NCI-H69 (cell line): ENCODE data around the gene PUDP.
"Not testable (repeated sequence)": the region's sequence is repeated elsewhere in the genome, so short reads cannot be mapped to it uniquely, and the experiment has no call there.

Experiments
- DNase-seq: peaks from one replicate; lab custom pipeline; 2025; lab: John Stamatoyannopoulos, UW

Gene PUDP

DNA sequence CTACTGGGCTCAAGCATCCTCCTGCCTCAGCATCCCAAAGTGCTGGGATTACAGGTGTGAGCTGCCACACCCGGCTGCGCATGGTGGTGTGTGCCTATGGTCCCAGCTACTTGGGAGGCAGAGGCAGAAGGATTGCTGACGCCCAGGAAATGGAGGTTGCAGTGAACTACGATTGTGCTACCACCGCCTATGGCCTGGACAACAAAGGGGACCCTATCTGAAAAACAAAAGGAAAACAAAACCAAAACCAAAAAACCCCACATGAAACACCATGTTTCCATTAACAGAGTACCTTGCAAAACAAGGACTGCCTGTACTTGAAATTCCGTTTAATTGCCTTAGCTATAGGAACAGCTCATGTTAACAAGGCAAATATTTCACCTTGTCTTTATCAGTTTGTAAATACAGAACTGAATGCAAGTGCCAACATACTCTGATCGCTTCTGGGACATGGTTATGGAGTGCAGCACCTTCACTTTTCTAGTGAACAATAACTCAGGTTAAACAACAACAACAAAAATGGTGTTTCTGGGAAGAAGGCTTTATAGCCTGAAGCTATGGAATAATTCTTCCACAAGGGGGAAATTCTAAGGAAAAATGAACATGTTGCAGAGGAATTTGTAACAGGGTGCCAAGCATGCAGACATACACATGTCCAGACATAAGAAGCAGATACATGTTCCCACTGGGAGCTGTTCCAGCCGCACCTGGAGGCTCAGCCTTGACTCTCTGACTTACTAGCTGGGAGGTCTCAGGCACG is 73.6 kb downstream of the PUDP start:
- DNase-seq = no peak

DNA sequence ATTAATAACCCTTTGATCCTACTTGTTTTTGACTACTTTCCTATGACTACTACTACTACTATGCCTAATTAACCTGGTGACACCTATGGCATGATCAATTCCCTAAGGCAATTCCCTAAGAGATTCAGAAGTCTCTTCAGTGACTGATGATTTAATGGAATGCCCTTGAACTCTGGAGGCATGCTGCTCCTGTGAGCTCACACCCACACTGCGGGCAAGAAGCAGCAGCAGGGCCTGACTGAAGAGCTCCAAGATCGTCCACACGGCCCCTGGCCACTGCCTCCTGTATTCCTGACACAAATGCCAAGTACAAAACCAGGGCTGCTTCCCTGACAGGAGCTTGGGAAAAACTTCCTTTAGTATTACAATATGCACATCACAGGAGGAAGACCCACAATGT is 74.6 kb downstream of the PUDP start:
- no peak for DNase-seq

DNA sequence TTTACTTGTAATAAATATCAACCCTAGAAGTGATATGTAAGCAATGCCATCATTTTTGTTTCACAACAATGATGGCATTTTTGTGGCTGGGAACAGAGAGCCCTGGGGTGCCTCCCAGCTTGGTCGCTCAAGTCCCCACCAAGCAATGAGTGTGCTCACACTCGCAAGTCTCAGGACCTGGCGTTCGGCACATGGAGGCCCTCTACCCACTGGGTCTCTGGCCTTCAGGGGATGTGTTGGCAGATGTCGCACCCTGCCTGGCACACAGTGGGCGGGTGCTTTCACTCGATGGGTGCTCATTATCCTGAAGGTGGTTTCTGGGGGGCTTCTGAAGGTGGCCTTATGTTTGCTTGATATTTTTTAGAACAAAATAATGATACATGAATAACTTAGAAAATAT is 75.1 kb downstream of the PUDP start:
- no peak for DNase-seq

DNA sequence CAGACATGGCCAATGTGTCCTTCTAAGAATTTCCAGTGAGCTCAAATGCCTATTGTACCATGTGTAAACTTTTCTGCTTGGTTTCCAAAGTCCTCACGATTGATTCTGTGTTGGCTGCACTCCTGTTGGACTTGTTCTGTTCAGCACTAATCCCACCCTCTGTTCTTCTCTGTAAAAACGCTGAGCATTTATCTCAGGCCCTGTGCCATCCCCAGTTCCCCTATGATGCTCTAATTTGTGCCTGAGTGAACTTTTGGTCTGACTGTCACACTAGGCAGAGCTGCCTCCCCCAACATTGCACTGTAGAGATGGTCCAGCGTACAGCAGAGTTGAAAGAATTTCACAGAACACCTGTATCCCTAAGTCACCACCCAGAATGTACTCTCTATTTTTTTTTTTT is 76.6 kb downstream of the PUDP start:
- DNase-seq = no peak

DNA sequence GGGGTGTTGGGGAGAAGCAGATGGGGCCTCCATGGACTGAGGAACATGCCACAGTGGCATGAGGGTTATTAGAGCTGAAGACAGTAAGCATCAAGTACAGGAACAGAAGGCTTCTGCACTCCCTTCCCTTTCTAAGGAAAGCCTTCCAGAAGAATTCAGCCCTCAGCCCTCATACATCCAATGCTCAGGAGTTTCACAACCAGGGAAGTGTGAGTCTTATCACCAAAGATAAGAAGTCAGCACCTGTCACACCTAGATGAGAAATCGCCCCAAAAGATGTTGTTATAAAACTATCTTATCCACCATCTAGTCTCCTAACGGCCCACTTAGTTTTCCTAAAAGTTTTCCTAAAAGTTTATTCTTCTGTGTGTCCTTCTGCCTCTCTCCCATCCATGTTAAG is 78.4 kb downstream of the PUDP start:
- no peak for DNase-seq

DNA sequence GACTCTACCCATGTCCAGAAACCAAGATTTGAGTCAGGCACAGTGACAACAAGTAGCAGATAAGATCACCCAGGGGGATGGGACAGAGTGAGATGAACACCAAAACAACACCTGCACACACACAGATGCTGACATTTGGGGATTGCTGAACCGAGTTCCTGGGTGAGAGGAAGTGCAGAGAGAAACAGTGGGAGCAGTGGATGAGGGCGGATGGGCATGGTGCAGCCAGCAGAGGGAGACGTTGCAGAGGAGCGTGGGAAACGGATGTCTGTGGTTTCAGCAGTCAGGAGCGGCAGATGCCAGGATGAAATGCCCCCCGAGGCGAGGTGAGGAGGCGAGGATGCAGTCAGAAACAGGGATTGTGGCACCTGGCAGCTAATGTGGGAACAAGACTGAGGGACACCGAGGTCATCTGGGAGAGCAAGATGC is 79.0 kb downstream of the PUDP start:
- peak; percentile 9 for DNase-seq

DNA sequence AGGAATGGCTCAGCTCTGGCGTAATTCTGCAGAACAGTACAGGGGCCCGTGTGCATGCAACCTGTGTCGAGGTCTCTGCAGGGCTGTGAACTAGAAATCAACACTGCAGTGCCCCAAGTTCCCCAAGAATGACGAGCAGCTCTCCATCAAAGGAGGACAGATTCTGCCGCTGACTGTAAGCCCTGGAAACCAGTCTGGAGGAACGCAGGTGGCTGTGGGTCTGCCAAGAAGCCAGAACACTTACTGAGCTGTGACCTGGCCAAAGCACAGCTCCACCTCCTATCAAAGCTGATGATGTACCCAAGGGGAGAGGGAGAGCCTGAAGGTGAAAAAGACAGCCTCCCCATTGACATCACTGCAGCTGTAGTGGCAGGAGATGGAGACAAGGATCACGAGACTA is 80.7 kb downstream of the PUDP start:
- DNase-seq = no peak

DNA sequence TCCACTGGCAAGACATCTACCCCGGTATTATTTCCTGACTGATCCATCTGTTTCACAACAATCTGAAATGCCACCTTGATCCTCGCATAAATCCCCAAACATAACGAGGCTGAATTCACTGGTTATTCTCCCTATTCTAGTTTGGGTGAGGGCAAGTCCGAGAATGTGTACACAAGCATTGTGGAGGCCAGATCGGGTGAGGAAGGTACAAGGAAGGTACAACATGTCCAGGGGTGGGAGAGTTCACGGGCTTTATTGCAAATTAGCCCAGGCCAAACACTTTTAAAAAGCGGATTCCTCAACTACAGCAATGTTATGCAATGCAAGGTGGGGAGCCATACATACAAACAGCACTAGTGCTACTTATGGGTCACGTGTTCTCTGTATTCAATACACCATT is 82.5 kb downstream of the PUDP start:
- DNase-seq = no peak

DNA sequence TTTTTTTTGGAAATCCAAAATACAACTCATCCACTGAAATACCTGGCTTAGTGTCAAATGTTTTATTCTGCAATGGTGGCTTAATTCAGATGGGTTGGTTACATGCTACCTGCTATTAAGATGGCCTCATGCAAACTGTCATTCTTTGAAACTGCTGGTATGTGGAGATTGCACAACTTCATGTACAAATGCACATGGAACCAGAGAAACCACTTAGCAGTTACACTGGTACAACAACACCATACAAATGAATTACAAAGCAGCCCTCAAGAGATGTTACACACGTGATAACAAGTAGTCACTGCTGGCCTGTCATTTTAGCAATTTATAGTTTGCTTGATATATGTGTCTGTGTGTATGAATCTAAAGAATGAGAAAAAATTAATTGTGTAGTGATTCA is 85.0 kb downstream of the PUDP start:
- no peak for DNase-seq

DNA sequence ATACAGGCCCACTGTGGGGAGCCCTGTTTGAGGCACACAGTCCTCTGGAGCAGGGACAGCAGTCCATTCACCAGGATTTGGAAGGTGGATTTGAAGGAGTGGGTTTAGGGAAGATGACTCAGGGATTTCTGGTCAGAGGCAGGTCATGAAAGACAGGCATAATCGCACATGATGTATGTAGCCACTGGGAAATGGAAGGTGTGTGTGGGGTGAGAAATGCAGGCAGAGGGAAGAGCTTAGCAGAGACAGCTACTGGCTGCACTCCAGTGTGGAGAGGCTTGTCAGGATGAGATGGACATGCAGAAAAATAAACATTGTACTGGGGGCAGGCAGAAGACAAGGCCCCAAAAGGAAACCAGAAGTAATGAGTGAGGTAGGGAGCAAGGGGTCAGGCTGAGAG is 85.7 kb downstream of the PUDP start:
- DNase-seq = no peak

DNA sequence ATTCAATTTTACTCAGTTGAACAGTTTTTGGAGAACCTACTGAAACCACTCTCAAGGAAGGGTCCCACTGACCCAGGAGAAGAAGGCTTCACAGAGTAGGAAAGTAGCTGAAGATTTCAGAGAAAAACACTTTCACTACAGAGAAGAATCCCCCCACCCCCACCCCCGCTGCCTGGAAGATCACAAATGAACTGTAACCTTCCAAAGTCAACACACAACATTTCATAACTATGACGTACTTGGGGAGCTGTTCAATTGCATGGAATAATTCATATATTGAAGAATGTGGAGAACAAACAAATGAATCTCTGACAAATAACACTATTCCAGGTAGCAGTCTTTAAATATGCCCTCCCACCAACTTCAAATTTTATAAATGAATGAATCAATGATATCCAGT is 86.5 kb downstream of the PUDP start:
- DNase-seq = no peak

DNA sequence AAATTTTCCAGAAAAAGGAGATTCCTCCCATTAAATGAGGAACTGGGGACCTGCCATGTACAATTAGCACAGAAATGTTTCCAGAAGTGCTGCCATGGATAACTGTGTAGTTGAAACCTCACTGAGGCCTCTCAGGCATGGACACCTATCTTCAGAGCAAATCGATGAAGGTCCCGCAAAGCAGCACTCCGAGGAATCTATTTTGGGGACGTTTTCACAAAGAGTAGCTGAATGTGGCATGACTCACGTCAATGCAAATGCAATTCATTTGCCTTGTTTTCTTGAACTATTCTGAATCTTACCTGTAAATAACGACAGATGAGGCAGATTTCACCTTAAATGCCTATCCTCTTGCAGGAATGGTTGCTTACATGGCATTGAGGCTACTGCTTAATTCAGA is 87.5 kb downstream of the PUDP start:
- no peak for DNase-seq

DNA sequence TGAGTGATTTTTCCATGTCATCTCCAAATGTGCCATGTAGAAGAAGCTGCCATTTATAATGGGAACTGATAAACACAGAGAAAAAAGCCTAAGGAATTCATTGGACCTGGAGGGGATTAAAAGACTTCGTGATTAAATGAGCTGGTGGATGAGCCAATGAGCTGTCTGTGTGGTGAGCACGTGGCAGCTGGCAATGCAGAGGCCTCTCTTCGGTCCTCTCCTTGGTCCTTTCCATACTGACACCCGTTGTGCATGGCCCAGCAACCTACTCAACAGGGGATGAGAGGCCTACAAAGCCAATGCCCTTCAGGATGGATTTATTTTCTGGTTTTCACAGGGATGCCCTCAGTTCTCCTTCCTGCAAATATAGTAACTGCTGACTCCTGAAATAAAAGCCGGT is 88.1 kb downstream of the PUDP start:
- no peak for DNase-seq

DNA sequence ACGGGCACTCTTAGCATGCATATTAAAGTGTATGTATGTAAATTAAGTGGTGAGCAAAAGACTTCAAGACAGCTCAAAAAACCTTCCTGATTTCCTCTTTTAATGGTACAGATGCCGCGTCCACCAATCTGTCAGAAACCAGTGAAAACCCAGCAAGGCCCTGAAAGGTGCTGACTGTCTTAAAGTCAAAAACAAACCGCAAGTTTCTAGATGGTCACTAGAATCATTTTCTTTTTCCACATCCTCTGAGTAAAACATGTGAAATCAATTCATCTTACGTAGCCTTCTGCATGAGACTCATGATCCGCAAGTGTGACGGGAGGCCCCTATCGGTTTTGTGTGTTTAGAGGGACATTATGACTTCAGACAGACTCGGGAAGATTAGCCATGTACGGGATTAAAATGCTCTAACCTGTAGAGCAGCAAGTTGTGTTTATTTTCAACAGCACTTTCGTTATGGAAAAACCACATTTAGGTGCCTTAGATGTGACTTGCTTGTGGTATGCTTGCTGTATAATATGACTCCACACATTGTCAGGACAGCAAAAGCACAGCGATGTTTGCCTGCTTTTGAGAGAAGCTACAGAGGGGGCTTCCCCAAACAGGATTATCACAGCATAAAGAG is 88.6 kb downstream of the PUDP start:
- no peak for DNase-seq

DNA sequence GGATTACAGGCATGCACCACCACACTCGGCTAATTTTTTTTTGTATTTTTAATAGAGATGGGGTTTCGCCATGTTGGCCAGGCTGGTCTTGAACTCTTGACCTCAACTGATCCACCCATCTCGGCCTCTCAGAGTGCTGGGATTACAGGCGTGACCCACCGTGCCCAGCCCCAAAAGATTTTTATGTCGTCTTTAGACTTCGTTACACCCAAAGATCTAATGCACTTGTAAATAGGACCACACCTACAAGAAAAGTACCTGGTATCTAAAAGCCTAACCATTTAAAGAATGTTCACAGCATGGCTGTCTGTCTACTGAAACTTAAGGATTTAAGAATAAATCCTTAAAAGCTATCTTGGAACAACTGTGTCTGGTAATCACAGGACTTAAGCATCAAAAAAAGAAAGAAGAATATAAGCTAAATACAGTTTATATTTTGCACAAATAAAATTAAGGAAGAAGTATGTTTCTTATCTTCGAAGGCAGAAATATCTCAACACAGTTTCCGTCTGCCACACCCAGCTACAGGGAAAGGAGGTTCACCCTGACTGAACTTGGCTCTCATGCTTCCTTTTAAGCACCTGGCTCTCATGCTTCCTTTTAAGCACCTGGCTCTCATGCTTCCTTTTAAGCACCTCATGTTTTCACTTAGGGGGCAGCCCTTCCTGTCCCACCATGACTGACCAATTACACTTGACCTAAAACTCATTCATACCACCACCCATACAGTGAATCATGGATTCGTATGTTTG is 92.4 kb downstream of the PUDP start:
- DNase-seq = peak; percentile 3

DNA sequence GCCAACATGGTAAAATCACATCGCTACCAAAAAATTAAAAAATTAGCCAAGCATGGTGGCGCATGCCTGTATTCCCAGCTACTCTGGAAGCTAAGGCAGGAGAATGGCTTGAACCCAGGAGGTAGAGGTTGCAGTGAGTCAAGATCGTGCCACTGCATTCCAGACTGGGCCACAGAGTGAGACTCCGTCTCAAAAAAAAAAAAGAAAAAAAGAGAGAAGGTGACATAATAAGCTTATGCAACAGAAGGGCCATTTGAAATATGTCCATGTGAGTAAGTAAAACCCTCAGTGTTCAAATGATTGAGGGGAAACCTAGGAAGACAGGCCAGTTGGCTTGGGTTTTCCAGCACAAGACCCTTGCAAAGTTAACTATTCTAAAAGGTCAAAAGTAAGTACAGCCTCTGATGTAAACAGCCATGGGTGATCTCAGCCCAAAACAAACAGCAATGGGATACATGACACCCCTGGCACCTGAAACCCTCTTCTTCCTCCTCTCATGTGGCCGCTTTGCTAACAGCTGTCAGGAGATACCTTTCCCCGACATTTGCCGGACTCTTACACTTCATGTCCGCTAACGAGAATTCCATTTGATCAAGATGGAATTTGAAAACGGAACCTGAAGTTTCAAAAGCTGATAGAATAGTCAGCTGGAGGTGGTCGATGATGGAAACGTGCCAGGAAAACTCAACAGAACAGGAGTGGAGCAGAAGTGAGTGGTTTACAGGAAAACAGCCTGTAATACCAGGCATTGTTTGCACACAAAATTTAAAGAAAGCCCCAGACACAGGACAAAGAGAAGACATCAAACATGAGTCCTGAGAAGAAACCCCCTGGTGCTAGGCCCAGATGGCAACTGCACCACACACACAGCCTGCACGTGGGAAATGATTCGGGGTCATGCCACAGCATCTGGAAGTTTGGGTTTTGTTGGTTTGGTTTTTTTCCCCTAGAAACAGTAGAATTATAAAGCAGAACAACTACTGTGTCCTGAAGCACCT is 93.4 kb downstream of the PUDP start:
- peak; percentile 89 for DNase-seq

DNA sequence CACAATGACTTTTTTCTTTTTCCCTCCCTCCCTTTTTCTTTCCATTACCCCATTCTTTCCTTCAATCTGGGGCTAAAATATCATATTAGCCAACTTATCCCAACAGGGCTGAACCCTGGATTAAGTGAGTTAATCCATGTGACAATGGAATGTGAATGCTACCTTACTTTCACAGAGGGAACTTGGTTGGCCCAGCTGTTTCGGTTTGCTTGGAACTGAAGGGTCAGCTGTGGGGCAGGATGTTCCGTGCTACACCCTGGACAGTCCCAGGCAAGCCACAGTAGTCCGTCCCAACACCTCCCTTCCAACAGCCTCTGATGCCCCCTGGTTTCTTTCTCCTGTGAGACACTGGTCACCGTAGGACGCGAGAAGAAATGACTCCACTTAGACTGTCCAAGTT is 95.4 kb downstream of the PUDP start:
- DNase-seq = no peak

DNA sequence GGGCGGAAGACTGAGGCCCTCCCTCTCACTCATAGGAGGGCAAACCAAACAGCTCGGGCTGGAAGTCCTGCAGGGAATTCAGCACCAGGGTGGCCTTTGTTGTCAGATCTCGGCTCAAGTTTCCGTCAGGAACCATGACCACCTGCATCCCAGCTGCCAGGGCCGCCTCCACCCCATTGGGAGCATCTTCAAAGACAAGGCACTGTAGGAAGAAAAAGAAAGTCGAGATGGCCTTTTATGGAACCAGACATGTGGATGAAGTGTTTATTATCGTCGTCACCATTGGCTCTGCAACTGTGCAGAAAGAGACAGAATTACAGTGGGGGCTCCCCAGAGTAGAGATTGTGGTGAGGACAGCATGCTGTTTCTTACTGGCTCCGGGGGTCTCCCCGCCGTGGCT is 97.7 kb downstream of the PUDP start:
- DNase-seq = peak; percentile 29

DNA sequence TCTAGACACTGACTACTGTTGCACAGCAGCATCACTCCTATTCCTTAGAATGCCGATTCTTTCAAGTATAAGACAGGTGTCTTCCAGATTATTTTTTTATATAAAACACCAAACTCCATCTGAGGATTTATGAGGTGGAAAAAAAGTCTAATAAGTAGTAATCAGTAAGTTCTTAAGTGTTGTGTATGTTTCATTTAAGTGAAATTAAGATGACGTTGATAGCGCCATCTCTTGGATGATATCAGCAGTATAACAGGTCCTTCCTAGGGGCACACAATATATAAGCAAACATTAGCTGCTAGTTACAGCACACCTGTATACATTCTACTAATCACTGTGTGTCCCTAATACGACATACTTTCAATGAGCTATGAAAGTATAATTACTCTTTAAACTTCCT is 100.0 kb downstream of the PUDP start:
- DNase-seq = no peak

DNA sequence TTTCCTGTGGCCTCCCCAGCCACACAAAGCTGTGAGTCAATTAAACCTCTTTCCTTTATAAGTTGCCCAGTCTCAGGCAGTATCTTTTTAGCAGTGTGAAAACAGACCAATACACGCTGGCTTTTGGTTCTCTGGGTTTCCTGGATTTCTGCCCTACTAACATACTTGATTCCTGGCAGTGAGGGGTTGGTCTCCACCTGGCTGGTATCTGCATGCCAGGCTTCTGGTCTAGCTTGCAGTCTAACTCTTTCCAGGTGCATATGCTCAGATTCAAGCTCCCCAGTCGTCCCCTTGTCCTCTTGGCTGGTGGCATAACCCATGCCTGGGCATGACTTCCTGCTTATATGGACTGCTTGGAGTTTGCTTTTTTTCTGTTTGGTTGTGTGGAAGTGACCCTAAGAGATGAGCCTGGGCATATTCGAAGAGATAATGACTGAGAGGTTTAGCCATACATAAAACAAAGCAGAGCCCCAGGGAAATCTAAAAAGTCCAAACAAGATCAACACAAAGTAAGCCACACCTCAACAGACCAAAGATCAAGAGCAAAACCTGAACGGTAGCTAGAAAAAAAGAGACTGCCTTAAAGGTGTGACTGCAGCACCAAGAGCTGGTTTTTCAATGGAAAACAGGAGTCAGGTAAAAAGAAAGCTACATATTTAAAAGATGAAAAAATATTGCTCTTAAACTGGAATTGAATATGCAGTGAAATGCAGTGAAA is 102.6 kb downstream of the PUDP start:
- DNase-seq = peak; percentile 3

DNA sequence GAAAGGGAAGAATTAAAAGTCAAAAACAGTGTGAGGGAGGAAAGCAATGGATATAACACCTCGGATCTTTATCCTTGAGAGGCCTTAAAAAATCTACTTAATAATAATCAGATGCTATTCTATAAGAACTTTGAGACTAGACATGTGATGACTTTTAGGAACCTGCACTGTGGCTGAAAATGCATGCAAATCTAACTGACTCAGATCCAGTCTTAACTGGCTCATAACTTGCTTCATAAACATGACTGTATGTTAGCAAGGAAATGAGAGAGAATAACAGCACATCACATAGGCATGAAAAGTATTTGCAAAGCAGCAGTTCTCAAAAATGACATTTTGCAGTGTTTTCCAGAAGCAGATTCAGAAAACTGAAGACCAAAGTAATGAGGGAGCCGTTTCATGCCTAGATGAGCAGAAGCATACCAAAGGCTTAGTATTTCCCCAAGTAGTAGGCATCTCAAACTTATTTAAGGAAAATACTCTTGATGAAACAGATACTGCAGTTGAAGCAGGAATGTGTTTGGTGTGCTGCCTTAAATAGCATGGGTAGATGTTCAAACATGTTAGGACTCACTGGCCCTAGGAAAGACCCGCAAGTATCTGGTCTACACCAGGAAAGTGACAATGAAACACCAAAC is 104.0 kb downstream of the PUDP start:
- DNase-seq = not testable (repeated sequence)
